Measurements from ENCODE around the gene MAML3. TPM values are rescaled to one million over a fixed set of nuclear protein-coding genes. Genes with fewer than 3 reads are reported as not detected.

The MAML3 gene
- total RNA-seq, 1 donor from 2014 or later, result 8.0 TPM

DNA sequence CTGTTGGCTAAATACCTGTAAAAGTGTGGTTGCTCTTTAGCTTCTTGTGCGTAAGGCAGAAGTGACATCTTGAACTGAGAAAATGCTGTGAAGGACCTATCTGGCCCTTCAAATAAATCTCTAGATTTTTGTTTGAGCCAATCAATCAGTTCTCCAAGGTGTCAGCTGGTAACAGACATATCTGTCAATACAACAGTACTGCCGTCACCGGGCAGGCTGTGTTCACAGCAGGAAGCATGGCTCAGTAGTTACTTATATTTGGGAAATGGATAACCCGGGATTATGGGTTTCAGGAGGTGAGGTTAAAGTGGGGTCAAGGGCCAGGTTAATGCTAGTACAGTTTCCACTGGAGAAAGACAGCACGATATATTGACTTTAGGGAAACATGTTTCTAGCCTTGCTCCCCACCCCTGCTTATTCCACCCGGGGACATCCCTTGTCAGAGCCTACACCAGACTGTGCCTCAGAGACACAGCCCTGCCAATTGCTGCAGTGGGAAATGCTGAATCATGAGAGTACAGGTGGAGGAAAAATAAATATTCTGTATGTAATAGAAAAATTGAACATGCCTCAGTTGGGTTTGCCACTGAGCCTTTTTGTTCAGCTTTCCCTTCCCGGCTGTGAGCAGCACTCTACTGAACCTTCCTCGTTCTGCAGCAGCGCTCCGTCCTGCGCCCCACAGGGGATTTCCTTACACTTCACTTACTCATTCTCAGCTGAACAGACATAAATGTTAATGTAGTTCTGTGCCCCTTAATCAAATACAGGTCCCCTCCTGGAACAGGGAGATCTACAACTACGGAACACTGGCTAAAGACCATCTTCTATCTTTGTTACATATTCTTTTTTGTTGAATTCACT lies 367.3 kb downstream of the MAML3 start:
- peaks cover 2% of the 10 kb centered on the region for H3K27me3 Mint-ChIP-seq (ENCODE audit: unreplicated experiment)
- no peaks in the 10 kb centered on the region for H3K9me3 Mint-ChIP-seq (ENCODE audit: unreplicated experiment)
- TF ChIP-seq, protein P1, sequence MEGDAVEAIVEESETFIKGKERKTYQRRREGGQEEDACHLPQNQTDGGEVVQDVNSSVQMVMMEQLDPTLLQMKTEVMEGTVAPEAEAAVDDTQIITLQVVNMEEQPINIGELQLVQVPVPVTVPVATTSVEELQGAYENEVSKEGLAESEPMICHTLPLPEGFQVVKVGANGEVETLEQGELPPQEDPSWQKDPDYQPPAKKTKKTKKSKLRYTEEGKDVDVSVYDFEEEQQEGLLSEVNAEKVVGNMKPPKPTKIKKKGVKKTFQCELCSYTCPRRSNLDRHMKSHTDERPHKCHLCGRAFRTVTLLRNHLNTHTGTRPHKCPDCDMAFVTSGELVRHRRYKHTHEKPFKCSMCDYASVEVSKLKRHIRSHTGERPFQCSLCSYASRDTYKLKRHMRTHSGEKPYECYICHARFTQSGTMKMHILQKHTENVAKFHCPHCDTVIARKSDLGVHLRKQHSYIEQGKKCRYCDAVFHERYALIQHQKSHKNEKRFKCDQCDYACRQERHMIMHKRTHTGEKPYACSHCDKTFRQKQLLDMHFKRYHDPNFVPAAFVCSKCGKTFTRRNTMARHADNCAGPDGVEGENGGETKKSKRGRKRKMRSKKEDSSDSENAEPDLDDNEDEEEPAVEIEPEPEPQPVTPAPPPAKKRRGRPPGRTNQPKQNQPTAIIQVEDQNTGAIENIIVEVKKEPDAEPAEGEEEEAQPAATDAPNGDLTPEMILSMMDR (IDR thresholded peaks at IDR 0.05), result no peak
- H3K27ac Mint-ChIP-seq (ENCODE audit: unreplicated experiment), result peak overlapping the region; percentile 4
- no peak for DNase-seq (ENCODE audit: extremely low spot score, unreplicated experiment)
- H3K36me3 Mint-ChIP-seq (ENCODE audit: unreplicated experiment), result no peaks in the 10 kb centered on the region
- no peak overlapping the region for H3K4me3 Mint-ChIP-seq (ENCODE audit: unreplicated experiment)
- H3K4me1 Mint-ChIP-seq (ENCODE audit: unreplicated experiment), result peaks cover 24% of the 10 kb centered on the region

DNA sequence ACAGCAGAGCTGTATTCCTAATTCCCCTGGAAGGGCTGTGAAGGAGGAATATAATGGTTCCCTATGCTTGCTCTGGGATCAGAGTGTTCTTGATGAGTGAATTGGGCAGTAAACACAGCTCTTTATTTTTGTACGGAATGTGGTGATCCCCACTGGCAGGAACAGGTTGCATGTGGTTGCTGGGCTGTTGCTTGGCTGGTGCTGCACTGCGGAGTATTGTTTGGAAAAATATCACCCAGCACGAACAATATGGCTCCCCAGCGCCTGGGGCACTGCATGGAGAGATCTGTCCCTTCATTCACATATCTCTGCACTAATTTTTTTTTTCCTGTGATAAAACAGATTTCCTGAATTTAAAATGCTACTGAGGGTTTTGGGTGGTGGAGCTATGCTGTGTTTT lies 368.6 kb downstream of the MAML3 start:
- no peak for DNase-seq (ENCODE audit: extremely low spot score, unreplicated experiment)

DNA sequence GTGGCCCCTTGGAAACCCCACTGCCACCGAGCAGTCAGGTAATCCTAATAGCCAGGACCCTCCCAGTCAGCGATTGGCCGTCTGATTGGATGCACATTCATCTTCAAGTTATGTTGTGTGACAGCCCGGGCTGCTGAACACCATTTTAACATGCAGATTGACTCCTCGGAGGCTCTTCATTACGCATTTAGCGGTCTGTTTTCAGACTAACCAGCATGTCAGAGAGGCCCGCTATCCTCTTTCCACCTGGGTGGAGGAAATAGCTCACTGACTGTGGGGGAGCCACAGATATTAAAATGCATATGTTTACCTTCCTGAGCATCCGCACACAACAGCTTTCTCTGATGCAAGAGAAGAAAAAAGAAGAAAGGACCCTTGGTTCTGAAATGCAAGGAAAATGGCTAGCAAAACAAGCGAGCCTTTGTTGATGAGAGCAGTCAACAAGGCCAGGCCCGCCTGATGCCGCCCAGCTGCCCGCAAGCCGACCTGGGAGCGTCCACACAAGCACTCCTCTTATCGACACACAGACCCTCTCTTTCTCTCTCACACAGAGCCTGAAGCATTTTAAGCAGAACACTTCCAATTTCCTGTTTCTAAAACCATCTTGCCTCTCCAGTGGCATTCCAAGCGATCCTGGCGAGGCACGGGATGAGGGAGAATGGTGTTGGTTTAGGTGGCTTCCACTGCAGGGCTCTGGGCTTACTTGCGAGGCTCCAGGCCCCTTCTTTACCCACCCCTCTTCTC lies 370.1 kb downstream of the MAML3 start:
- Mint-ChIP-seq H3K27me3 (ENCODE audit: unreplicated experiment) (no peaks in the 10 kb centered on the region), H3K4me1 (ENCODE audit: unreplicated experiment) (peaks cover 24% of the 10 kb centered on the region), H3K36me3 (ENCODE audit: unreplicated experiment) (no peaks in the 10 kb centered on the region), H3K9me3 (ENCODE audit: unreplicated experiment) (no peaks in the 10 kb centered on the region), H3K27ac (ENCODE audit: unreplicated experiment) (peak overlapping the region; percentile 89), H3K4me3 (ENCODE audit: unreplicated experiment) (peak overlapping the region; percentile 55)
- TF ChIP-seq, protein P1 (IDR thresholded peaks at IDR 0.05), result no peak
- no peak for DNase-seq (ENCODE audit: extremely low spot score, unreplicated experiment)

More for the DNA sequence above, 368.6 kb downstream of the MAML3 start:
- Mint-ChIP-seq H3K27me3 (ENCODE audit: unreplicated experiment) (peaks cover 2% of the 10 kb centered on the region), H3K27ac (ENCODE audit: unreplicated experiment) (no peak overlapping the region), H3K4me3 (ENCODE audit: unreplicated experiment) (no peak overlapping the region), H3K36me3 (ENCODE audit: unreplicated experiment) (no peaks in the 10 kb centered on the region), H3K4me1 (ENCODE audit: unreplicated experiment) (peaks cover 24% of the 10 kb centered on the region), H3K9me3 (ENCODE audit: unreplicated experiment) (no peaks in the 10 kb centered on the region)
- TF ChIP-seq, protein P1 (IDR thresholded peaks at IDR 0.05), result no peak

DNA sequence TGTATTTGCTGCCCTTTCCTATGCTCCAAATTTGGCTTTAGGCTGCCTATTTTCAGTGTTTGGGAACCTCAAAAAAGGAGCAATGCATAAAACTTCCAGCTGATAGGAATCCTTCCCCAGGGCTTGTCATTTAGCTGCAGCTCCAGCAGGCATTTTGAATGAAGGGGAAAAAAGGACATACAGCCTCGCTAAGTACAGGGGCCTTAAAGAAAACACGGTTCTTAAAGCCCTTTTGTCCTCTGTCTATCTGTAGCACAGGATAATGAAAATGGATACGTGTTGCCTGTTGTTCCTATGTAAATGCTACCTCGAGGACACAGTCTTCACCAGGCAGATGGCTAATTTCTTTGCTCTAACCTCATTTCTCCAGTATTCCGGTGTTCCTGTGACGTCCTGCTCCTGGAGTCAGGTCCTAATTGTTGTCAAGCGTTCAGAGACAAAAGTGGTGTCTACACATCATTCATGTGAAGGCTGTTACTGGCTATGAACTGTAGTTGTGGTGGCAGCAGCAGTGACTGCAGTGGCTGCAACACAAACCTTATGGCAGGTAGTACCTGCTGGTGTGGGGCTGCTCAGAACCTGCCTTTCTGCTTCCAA lies 371.0 kb downstream of the MAML3 start:
- Mint-ChIP-seq H3K9me3 (ENCODE audit: unreplicated experiment) (no peaks in the 10 kb centered on the region), H3K4me3 (ENCODE audit: unreplicated experiment) (no peak overlapping the region), H3K27ac (ENCODE audit: unreplicated experiment) (no peak overlapping the region), H3K36me3 (ENCODE audit: unreplicated experiment) (no peaks in the 10 kb centered on the region), H3K4me1 (ENCODE audit: unreplicated experiment) (peaks cover 24% of the 10 kb centered on the region), H3K27me3 (ENCODE audit: unreplicated experiment) (no peaks in the 10 kb centered on the region)
- DNase-seq (ENCODE audit: extremely low spot score, unreplicated experiment), result no peak
- TF ChIP-seq, protein P1 (IDR thresholded peaks at IDR 0.05), result no peak

DNA sequence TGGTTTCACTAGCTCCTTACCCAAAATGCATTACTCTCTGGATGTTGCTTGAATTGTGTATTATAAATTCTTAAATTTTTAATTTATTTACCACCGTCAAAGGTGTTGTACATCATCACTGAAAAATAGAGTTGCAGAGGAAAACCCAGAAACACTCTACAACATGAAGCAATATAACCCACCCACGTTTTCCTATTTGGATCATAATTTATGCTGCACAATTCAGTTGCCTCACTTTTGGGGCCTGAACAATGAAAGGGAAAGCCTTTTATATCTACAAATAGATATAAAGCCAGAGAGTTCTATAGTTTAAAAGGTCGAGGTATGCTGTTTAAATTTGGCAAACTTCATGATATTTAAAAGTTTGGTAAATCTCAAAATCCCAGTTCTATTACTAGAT lies 372.9 kb downstream of the MAML3 start:
- Mint-ChIP-seq H3K27ac (ENCODE audit: unreplicated experiment) (no peak overlapping the region), H3K36me3 (ENCODE audit: unreplicated experiment) (no peaks in the 10 kb centered on the region), H3K4me1 (ENCODE audit: unreplicated experiment) (peaks cover 17% of the 10 kb centered on the region), H3K4me3 (ENCODE audit: unreplicated experiment) (no peak overlapping the region), H3K27me3 (ENCODE audit: unreplicated experiment) (no peaks in the 10 kb centered on the region), H3K9me3 (ENCODE audit: unreplicated experiment) (no peaks in the 10 kb centered on the region)
- TF ChIP-seq, protein P1 (IDR thresholded peaks at IDR 0.05), result no peak
- no peak for DNase-seq (ENCODE audit: extremely low spot score, unreplicated experiment)
